HG03575 (cell line): ENCODE measurements around the gene SFRP5.

Experiments used
- ATAC-seq: cut with Tn5 transposase; IDR thresholded peaks from one replicate; pipeline ENCODE4 v1.9.1; 2021; ENCODE audit not compliant: unreplicated experiment, insufficient number of reproducible peaks, low FRiP score; ENCODE audit errors: extremely low read depth

The SFRP5 gene

GRCh38 chr10:97789770-97790397 lies 18.1 kb upstream of the SFRP5 start:
- no peak for ATAC-seq

- ATAC-seq: no peak
Measured at GRCh38 chr10:97788552-97789442, 17.0 kb upstream of the SFRP5 start.

- ATAC-seq: no peak
Measured at GRCh38 chr10:97785731-97786130, 13.9 kb upstream of the SFRP5 start.

- ATAC-seq: no peak
Measured at GRCh38 chr10:97785231-97785630, 13.4 kb upstream of the SFRP5 start.

- no peak for ATAC-seq
Measured at GRCh38 chr10:97784200-97784810, 12.5 kb upstream of the SFRP5 start.

GRCh38 chr10:97782455-97783228 lies 10.8 kb upstream of the SFRP5 start:
- ATAC-seq: no peak

GRCh38 chr10:97781618-97782331 lies 10.0 kb upstream of the SFRP5 start:
- no peak for ATAC-seq

GRCh38 chr10:97780841-97781617 lies 9.2 kb upstream of the SFRP5 start:
- no peak for ATAC-seq

GRCh38 chr10:97779975-97780374 lies 8.2 kb upstream of the SFRP5 start:
- no peak for ATAC-seq

GRCh38 chr10:97779492-97779891 lies 7.7 kb upstream of the SFRP5 start:
- no peak for ATAC-seq

- ATAC-seq: no peak
Measured at GRCh38 chr10:97778452-97779302, 6.9 kb upstream of the SFRP5 start.

GRCh38 chr10:97777143-97777542 lies 5.3 kb upstream of the SFRP5 start:
- ATAC-seq: no peak

- no peak for ATAC-seq
Measured at GRCh38 chr10:97774811-97775294, 3.1 kb upstream of the SFRP5 start.

- ATAC-seq: no peak
Measured at GRCh38 chr10:97773096-97773495, 1.3 kb upstream of the SFRP5 start.

GRCh38 chr10:97771055-97771891 lies 526 bp downstream of the SFRP5 start:
- no peak for ATAC-seq

- ATAC-seq: no peak
Measured at GRCh38 chr10:97770255-97770654, 1.5 kb downstream of the SFRP5 start.
